ENCODE results near the gene ACTL8.

DNA sequence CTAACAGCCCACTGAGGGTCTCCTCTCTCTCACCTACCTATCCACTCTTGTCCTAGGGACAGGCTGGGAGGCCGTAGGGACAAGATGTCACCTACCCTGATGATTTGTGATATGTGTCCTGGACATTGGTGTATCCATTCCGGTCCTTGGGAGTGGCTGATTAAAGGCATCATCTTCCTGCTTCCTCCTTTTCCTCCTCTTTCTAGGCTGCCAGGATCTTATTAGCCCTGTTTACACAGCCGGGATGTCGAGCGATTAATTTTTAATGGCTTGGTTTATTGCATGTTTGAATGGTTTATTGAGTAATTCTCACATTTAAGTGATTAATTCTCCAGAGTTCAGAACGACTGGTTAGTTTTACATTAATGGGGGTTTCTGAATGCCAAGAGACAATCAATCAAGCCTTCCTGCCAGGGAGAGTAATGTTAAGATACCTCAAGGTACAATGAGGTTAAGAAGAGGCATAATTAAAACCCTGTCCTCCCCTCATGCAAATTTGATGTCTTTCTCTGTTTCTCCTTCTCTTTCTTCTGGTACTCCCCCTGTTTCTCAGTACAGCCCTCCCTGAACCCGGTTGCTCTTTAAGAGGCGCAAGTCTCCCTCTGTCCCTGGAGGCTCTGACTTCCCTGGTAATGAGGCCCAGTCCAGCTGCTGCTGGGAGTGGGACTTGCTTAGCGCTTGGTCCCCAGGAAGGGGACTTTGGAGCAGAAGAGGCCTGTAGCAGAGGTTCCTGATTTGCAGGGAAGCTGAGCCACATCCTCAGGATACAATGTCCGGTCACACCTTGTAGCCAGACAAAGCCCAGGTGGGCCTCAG is 50.9 kb downstream of the ACTL8 start:
- TF ChIP-seq, protein P1, sequence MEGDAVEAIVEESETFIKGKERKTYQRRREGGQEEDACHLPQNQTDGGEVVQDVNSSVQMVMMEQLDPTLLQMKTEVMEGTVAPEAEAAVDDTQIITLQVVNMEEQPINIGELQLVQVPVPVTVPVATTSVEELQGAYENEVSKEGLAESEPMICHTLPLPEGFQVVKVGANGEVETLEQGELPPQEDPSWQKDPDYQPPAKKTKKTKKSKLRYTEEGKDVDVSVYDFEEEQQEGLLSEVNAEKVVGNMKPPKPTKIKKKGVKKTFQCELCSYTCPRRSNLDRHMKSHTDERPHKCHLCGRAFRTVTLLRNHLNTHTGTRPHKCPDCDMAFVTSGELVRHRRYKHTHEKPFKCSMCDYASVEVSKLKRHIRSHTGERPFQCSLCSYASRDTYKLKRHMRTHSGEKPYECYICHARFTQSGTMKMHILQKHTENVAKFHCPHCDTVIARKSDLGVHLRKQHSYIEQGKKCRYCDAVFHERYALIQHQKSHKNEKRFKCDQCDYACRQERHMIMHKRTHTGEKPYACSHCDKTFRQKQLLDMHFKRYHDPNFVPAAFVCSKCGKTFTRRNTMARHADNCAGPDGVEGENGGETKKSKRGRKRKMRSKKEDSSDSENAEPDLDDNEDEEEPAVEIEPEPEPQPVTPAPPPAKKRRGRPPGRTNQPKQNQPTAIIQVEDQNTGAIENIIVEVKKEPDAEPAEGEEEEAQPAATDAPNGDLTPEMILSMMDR (IDR thresholded peaks at IDR 0.05 in 4 of 5, conservative IDR thresholded peaks at IDR 0.05 in 1 of 5), result no peak
- no peak for TF ChIP-seq POLR2A (IDR thresholded peaks at IDR 0.05)
